ENCODE results near the gene ZFYVE1. TPM values are rescaled to one million over a fixed set of nuclear protein-coding genes. Genes with fewer than 3 reads are reported as not detected.

ZFYVE1 gene
- total and polyA plus RNA-seq, 12 donors, result 4.9 to 19.5 (median 13.8) TPM

DNA sequence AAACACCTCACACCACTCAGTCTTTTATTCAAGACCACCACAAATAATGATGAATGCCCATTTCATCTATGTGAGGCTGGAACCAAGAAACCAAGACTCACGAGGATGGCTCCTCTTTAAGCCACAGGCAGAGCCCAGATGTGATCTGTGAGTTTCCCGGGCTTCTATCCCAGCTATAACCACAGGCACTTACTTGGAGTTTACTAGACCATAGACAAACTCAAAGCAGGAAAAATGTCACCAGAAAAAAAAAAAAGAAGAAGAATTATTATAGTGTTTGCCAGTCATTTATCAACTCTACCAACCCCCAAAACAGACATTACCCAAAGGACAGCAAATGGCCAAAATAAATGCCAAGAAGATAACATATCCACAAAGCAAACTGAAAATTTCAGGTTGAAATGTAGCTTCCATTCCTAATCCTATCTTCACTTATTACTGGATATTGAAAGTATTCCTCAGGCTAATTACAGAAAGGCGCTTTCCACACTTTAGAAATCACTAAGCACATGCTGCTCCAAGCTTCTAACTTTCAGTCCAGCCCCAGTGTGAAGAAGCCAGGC, 44.7 kb downstream of the ZFYVE1 start:
- H3K36me3 ChIP-seq, result peaks cover 0 to 96% (median 30%) of the 10 kb centered on the region in 9 donors
- 64 to 97% methylated on average over 3 of the region's 3 CpGs for WGBS, 2 donors

GRCh38 chr14:72980863-72981262, 46.0 kb downstream of the ZFYVE1 start:
- Histone ChIP-seq H3K9me3 (no peaks in the 10 kb centered on the region), H3K4me3 (no peak overlapping the region), H3K27me3 (no peaks in the 10 kb centered on the region), H3K4me1 (no peaks in the 10 kb centered on the region), H3K27ac (no peak overlapping the region), H3K36me3 (peaks cover 0 to 96% (median 30%) of the 10 kb centered on the region in 9 donors)
- DNase-seq (no peak), ATAC-seq (no peak)
- TF ChIP-seq, protein P1, sequence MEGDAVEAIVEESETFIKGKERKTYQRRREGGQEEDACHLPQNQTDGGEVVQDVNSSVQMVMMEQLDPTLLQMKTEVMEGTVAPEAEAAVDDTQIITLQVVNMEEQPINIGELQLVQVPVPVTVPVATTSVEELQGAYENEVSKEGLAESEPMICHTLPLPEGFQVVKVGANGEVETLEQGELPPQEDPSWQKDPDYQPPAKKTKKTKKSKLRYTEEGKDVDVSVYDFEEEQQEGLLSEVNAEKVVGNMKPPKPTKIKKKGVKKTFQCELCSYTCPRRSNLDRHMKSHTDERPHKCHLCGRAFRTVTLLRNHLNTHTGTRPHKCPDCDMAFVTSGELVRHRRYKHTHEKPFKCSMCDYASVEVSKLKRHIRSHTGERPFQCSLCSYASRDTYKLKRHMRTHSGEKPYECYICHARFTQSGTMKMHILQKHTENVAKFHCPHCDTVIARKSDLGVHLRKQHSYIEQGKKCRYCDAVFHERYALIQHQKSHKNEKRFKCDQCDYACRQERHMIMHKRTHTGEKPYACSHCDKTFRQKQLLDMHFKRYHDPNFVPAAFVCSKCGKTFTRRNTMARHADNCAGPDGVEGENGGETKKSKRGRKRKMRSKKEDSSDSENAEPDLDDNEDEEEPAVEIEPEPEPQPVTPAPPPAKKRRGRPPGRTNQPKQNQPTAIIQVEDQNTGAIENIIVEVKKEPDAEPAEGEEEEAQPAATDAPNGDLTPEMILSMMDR (IDR thresholded peaks at IDR 0.05), result no peak
- intact Hi-C loops (cut with DNase I), result no loop called here
- WGBS, 2 donors, result 86 to 98% methylated on average over 8 of the region's 8 CpGs

More for the DNA sequence above, 44.7 kb downstream of the ZFYVE1 start:
- ATAC-seq, result no peak
- Histone ChIP-seq H3K27ac (no peak overlapping the region), H3K4me1 (no peaks in the 10 kb centered on the region), H3K27me3 (no peaks in the 10 kb centered on the region), H3K4me3 (no peak overlapping the region), H3K9me3 (no peaks in the 10 kb centered on the region)
- intact Hi-C loops (cut with DNase I), result no loop called here
- TF ChIP-seq, protein P1 (IDR thresholded peaks at IDR 0.05), result no peak
- no peak for DNase-seq

GRCh38 chr14:72978856-72979255, 48.0 kb downstream of the ZFYVE1 start:
- Histone ChIP-seq H3K27me3 (no peaks in the 10 kb centered on the region), H3K4me3 (no peak overlapping the region), H3K36me3 (peaks cover 4 to 96% (median 46%) of the 10 kb centered on the region in 9 donors), H3K27ac (no peak overlapping the region), H3K4me1 (no peaks in the 10 kb centered on the region), H3K9me3 (no peaks in the 10 kb centered on the region)
- 89 to 91% methylated on average over 9 of the region's 9 CpGs for WGBS, 2 donors
- no peak for ATAC-seq
- intact Hi-C loops (cut with DNase I), result no loop called here
- DNase-seq, result no peak
- TF ChIP-seq, protein P1 (IDR thresholded peaks at IDR 0.05), result no peak

DNA sequence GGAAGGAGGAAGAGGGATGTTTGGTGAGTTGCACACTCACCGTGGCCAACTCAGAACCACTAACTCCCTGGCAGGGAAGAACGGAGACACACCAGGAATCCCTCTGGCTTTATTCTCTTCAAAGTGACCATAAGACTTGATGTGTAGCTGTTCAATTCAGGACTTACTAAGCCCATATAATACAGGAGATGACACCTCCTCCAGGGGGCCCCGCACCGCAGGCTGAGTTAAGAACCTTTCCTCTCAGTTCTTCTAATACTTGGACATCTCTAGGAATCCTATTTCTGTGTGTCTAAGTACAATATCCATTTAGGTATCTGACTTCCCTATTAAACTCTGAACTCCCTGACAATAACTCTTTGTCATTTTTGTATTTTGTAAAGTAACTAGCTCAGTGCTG, 51.1 kb downstream of the ZFYVE1 start:
- no peaks in the 10 kb centered on the region for H3K9me3 ChIP-seq
- no peak for ATAC-seq
- TF ChIP-seq, protein P1 (IDR thresholded peaks at IDR 0.05), result no peak
- H3K27ac ChIP-seq, result no peak overlapping the region
- WGBS, 2 donors, result 94 to 96% methylated on average over 4 of the region's 4 CpGs
- no peaks in the 10 kb centered on the region for H3K27me3 ChIP-seq
- H3K4me1 ChIP-seq, result no peaks in the 10 kb centered on the region
- DNase-seq, result no peak
- intact Hi-C loops (cut with DNase I), result no loop called here
- H3K36me3 ChIP-seq, result peaks cover 6 to 100% (median 70%) of the 10 kb centered on the region in 9 donors
- H3K4me3 ChIP-seq, result no peak overlapping the region
